HG03378 (cell line): ENCODE measurements around the gene NHERF2.
A peak's percentile ranks its signal among the peaks of the same experiment; 100 is the strongest.

Experiments
- ATAC-seq: cut with Tn5 transposase; IDR thresholded peaks from one replicate; pipeline ENCODE4 v1.9.1; 2021; ENCODE audit warnings: mild to moderate bottlenecking, moderate library complexity; ENCODE audit not compliant: unreplicated experiment

The NHERF2 gene

DNA sequence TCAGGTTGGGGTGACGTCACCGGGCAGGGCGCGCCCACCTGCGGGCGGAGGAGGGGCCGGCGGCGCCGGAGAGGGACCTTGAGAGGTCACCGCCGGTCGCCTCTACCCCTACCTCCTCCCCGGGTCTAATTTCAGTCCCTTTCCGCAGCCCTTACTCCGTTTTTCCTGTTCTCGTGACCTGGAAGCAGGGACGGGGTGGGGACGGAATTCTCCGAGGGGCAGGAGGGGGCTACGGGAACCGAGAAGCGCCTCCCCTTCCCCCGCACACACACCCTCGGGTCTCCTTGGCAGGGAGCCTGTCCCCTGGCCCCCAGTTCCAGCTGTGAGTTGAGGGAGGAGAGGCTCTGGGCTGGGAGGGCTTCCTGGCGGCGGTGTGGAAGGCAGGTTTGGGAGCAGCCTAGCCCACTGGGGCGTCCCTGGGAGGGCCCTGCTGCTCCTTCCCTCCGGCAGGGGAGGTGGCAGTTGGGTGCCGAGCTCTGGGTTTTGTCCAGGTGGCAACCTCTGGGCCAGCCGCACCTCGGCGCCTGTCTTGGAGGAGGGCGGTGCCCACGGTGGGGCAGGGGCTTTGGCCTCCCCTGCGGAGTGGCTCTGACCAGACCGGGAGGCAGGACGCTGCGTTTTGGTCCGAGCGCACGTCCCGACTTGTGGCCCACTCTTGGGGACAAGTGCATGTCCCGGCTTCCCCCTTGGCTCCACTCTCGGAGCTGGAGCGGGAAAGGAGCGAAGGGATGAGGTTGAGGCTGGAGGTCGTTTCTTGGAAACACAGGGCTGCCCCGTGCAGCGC is 36.2 kb upstream of the NHERF2 start:
- ATAC-seq: peak; percentile 3

GRCh38 chr16:1991135-1991551 is 35.6 kb upstream of the NHERF2 start:
- peak; percentile 43 for ATAC-seq

- ATAC-seq: no peak
Observed at GRCh38 chr16:1991588-1991947, 35.1 kb upstream of the NHERF2 start.

DNA sequence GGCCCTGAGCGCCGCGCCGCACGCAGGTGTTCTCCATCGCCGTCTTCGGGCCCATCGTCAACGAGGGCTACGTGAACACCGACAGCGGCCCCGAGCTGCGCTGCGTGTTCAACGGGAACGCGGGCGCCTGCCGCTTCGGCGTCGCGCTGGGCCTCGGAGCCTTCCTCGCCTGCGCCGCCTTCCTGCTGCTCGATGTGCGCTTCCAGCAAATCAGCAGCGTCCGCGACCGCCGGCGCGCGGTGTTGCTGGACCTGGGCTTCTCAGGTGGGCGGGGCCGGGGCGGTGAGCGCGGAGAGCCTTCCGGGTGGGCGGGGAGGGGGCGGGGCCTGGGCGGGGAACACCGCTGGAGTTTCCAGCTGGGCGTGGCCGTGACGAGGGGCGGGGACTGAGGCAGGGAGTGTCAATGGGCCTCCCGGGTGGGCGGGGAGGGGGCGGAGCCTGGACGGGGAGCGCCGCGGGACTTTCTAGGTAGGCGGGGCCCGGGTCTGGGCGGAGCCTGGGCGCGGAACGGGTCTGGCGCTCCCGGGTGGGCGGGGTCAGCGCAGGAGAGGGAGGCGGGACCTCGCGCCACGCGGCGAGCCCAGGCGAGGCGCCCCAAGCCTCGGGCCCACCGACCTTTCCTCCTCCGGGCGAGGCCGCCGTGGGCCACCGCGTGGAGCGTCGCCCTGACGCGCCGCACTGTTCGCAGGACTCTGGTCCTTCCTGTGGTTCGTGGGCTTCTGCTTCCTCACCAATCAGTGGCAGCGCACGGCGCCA is 34.6 kb upstream of the NHERF2 start:
- no peak for ATAC-seq

DNA sequence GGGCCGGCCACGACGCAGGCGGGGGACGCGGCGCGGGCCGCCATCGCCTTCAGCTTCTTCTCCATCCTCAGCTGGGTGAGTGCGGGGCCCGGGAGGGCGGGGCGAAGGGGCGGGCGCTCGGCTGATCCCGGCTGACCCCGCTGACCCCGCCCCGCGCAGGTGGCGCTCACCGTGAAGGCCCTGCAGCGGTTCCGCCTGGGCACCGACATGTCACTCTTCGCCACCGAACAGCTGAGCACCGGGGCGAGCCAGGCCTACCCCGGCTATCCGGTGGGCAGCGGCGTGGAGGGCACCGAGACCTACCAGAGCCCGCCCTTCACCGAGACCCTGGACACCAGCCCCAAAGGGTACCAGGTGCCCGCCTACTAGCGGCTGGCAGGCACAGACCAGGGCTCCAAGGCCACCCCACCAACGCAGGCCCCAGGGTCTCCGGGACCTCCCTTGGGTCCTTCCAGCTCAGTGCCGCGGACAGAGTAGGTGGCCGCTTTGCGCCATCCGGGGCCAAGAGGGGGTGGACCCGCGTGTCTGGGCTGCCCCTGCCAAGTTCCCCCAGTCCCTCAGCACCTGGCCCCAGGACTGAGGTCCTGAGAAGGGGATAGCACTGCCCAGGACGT is 33.9 kb upstream of the NHERF2 start:
- no peak for ATAC-seq

GRCh38 chr16:1993731-1994131 is 33.0 kb upstream of the NHERF2 start:
- ATAC-seq: no peak

- ATAC-seq: no peak
Observed at GRCh38 chr16:1997494-1998359, 29.0 kb upstream of the NHERF2 start.

DNA sequence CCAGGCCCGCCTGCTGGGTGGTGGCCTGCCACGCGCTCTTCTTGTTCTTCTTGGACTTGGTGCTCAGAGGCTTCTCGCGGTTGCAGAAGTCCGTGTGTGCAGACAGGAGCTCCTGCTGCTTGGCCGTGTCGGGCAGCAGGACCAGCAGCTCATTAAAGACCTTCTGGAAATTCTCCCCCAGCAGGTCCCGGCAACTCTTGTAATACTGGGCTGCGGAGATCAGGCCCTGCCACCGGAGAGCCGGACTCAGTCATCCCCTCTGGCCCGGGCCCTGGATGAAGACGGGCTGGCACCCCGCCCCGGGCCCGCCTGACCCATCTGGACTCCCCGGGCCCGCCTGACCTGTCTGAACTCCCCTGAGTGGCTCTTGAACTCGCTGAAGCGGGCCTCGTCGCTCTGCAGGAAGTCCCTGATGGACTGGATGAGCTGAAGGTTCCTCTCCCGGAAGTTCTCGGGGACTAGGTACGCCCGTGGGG is 28.3 kb upstream of the NHERF2 start:
- ATAC-seq: no peak

DNA sequence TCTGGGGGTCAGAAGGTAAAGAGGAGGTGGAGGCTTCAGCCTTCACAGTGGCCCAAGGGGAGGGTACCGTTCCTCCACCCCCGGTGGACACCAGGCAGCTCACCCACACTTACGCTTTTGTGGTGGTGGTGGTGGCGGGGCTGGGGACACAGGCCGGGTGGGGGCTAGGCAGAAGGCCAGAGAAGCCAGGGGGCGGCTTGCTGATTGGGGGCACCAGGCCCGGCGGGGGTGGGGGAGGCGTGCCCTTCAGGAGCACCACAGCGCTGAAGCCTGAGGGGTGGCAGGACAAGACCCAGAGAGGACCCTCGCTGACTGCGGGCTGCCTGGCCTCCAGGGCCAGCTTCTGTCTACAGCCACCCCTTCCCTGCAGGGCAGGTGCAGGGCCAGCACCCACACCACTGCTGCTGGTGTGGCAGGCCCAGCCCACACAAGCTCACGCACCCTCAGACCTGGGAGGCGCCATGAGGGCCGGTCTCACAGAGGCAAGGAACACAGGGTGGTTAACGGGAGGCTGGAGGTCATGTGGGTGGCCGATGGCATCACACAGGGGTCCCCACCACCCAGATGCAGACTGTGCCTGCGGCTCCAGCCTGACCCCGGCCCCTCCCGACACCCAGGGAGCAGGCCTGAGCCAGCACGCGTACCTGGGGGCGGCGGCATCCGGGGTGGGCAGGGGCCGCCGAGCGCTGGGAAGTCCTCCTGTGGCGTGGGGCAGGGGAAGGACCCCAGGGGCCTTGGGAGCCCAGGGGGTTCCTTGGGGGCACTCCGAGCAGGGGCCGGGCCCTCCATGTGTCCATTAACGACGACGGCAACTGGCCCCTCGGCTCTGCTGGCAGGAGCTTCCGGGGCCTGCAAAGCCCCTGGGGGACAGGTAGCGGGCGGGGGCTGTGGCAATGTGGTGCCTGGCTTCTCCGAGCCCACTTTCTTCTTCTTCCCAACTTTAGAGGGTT is 27.6 kb upstream of the NHERF2 start:
- no peak for ATAC-seq

DNA sequence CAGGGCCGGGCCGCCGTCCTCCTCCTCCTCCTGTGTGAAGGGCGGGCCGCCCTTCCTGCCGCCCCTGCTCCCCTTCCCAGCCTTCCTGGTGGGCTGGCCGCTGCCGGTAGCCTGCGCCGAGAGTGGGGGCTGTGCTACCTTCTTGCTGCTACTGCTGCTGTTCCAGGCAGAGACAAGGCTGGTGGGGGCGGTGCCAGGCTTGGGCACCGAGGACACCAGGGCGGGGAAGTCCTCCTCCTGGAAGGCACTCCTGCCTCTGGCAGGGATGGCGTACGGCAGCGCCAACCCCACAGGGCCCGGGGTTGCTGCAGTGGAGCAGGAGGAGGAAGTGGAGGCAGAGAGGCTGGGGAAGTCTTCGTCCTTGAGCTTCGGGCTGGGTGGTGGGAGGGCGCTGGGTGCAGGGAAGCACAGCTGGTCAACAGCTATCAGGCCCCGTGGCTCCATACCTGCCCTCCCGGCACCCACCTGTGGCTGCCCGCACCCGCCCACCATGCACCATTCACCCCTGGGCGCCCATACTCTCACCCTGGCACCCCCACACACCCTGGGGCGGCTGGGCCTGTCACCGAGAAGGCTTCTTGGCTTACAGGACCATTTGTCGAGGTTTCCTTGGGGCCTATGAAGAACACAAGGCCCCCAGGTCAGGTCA is 26.7 kb upstream of the NHERF2 start:
- no peak for ATAC-seq

DNA sequence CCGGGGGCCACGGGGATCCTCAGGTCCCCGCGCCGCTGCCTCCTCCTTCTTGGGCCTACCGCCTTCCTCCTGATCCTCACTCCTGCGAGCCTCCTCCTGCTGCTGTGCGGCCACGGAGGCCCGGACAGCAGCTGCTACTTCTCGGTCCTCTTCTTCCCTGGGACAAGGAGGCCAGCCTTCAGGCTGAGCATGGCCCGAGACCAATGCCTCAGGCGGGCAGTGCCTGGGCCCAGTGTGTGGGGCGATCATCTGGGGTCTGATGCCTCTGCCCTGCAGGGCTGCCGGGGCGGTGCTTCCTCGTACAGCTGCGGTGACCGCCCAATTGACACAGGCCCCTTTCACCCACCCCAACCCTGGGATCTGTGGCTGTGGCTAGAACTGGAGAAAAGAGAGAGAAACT is 25.7 kb upstream of the NHERF2 start:
- ATAC-seq: no peak

GRCh38 chr16:2001456-2002355 is 25.0 kb upstream of the NHERF2 start:
- no peak for ATAC-seq

- ATAC-seq: no peak
Observed at GRCh38 chr16:2002406-2003230, 24.1 kb upstream of the NHERF2 start.

GRCh38 chr16:2003231-2003826 is 23.4 kb upstream of the NHERF2 start:
- no peak for ATAC-seq

DNA sequence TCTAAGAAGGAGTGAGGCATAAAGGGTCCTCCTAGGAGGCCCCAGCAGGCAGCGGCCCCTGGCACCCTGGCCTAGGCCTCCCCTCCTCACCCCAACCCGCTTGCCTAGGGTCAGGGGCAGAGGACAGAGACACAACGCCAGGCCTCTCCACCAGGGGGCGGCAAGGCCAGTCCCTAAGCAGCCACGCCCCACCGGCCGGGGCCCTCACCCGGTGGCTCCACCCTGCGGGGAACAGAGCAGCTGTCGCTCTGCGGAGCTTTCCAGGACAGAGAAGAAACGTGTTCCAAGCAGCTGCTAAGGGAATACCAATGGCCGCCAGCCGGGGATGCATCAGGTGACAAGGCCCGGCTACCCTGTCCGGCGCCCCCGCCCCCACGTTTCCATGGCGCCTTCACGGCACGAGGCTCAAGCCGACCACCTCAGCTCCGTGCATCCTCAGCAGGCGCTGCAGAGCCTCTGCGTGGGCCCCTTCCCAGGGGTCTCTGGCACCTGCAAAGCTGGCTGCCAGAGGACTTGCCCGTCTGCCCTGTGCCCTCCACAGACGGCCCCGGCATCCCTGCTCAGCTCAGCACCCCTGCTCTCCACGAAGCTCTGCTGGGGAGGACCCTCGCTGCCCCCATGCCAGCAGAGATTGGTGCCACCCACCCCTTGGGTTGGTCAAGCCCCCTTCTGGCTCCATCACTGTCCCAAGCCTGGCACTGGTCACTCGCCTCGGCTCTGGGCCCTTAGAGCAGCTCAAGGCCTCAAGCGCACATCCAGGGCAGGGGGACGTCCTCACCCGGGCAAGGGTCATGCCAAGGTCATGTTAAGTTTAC is 22.7 kb upstream of the NHERF2 start:
- no peak for ATAC-seq
